H54 (cell line): ENCODE data around the gene TMEM200B.
A peak's percentile ranks its signal among the peaks of the same experiment; 100 is the strongest.
"Not testable (repeated sequence)": the region's sequence is repeated elsewhere in the genome, so short reads cannot be mapped to it uniquely, and the experiment has no call there.

Experiments
- DNase-seq: peaks from one replicate; pipeline ENCODE4 v3.0.0; 2011; ENCODE audit warnings: low spot score, mixed read lengths; ENCODE audit not compliant: insufficient read length
- FAIRE-seq: peaks from 3 replicates; lab custom pipeline; 2011; peaks lifted over from hg19 to GRCh38; lab: Jason Lieb, UNC
- POLR2A ChIP-seq: IDR thresholded peaks from 2 replicates; pipeline ENCODE4 v1.6.1; 2011; ENCODE audit warnings: low read depth, mild to moderate bottlenecking, low read length

TMEM200B gene

DNA sequence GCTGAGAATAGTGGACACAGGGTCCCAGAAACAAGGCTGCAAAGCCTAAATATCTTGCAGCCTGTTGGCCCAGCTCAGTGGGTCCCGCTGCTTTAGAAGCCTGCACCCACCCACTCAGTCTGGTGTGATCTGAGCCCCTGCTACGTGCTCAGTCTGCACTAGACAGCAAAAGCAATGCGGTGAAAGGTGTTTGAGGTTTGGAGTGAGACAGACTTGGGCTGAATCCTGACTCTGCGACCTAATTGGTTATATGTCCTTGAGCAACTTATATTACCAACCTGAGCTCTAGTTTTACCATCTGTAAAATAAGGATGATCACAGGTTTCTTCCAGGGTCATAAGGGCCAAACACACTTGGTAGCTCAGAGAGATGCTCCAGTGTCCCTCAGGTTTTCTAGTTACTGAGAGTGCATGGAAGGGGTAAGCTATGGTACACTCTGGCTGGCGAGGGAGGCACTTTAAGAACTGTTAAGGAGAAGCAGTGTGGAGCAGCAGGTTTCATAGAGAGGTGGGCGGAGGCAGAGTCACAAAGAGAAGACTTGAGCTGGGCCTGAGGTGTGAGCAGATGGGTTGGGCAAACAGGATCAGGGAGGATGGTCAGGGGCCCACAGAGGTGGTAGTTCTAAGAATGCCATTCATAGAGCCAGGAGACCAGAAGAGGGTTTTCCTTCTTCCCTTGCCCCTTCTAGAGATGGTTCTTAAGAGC lies 10.1 kb downstream of the TMEM200B start:
- TF ChIP-seq POLR2A, result no peak
- no peak for FAIRE-seq
- no peak for DNase-seq

- DNase-seq (no peak), FAIRE-seq (no peak)
- no peak for TF ChIP-seq POLR2A
Measured at GRCh38 chr1:29112705-29113412, 10.8 kb downstream of the TMEM200B start.

DNA sequence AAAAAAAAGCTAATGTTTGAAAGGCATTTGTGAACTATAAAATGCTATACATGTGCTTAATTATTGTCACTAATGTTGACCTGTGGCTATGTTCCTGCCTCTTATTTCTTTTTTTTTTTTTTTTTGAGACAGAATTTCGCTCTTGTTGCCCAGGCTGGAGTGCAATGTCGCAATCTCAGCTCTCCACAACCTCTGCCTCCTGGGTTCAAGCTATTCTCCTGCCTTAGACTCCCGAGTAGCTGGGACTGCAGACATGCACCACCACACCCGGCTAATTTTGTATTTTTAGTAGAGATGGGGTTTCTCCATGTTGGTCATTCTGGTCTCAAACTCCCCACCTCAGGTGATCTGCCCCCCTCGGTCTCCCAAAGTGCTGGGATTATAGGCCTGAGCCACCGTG lies 15.7 kb downstream of the TMEM200B start:
- FAIRE-seq, DNase-seq: not testable (repeated sequence)

DNA sequence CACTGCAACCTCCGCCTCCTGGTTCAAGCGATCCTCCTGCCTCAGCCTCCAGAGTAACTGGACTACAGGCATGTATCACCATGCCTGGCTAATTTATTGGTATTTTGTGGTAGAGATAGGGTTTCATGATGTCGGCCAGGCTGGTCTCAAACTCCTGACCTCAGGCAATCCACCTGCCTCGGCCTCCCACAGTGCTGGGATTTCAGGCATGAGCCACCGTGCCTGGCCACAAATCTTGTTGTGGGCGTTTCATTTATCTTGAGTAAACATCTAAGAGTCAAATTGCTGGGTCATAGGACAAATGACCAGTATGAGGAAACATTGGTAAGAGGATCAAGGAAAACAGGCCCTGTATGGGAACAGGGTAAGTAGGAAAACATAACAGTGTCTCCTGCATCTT lies 17.9 kb downstream of the TMEM200B start:
- FAIRE-seq (peak; percentile 15), DNase-seq (no peak)
- TF ChIP-seq POLR2A, result no peak

- DNase-seq, result no peak
- no peak for TF ChIP-seq POLR2A
- FAIRE-seq, result no peak
Measured at GRCh38 chr1:29100487-29100886, 23.2 kb downstream of the TMEM200B start.

- FAIRE-seq (no peak), DNase-seq (no peak)
- TF ChIP-seq POLR2A, result no peak
Measured at GRCh38 chr1:29099286-29099685, 24.4 kb downstream of the TMEM200B start.

- no peak for FAIRE-seq
- TF ChIP-seq POLR2A, result no peak
- no peak for DNase-seq
Measured at GRCh38 chr1:29096231-29096886, 27.3 kb downstream of the TMEM200B start.

DNA sequence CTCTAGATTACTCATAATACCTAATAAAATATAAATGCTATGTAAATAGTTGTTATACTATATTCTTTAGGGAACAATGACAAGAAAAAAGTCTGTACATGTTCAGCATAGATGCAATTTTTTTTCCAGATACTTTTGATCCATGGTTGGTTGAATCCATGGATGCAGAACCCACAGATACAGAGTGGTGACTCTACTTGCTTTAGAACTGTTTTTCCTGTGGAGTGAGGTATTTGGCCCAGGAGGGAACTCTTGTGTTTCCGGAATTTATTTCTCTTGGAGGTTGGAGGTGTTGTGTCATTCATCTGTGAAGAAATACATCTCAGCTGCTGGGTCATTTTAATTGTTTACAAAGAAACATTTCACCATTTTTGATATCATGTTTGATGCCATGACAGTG lies 28.7 kb downstream of the TMEM200B start:
- FAIRE-seq (no peak), DNase-seq (no peak)
- TF ChIP-seq POLR2A, result no peak

DNA sequence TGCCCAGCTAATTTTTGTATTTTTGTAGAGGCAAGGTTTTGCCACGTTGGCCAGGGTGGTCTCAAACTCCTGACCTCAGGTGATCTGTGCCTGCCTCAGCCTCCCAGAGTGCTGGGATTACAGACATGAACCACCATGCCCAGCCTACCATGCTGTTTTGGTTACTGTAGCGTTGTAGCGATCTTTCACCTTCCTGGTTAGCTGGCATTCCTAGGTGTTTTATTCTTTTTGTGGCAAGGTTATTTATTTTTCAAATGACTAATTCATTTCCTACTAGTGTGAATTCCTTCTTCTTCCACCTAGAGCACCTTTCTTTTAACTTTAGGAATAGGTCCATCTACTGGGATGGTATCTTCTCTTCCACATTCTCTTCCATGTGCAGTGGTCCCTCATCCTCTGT lies 29.3 kb downstream of the TMEM200B start:
- FAIRE-seq (no peak), DNase-seq (no peak)
- TF ChIP-seq POLR2A, result no peak

DNA sequence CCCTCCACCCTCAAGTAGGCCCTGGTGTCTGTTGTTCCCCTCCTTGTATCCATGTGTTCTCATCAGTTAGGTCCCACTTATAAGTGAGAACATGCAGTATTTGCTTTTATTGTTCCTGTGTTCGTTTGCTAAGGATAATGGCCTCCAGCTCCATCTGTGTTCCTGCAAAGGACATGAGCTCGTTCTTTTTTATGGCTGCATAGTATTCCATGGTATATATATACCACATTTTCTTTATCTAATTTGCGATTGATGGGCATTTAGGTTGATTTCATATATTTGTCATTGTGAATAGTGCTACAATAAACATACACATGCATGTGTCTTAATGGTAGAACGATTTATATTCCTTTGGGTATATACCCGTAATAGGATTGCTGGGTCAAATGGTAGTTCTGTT lies 31.0 kb downstream of the TMEM200B start:
- not testable (repeated sequence) for DNase-seq, FAIRE-seq

DNA sequence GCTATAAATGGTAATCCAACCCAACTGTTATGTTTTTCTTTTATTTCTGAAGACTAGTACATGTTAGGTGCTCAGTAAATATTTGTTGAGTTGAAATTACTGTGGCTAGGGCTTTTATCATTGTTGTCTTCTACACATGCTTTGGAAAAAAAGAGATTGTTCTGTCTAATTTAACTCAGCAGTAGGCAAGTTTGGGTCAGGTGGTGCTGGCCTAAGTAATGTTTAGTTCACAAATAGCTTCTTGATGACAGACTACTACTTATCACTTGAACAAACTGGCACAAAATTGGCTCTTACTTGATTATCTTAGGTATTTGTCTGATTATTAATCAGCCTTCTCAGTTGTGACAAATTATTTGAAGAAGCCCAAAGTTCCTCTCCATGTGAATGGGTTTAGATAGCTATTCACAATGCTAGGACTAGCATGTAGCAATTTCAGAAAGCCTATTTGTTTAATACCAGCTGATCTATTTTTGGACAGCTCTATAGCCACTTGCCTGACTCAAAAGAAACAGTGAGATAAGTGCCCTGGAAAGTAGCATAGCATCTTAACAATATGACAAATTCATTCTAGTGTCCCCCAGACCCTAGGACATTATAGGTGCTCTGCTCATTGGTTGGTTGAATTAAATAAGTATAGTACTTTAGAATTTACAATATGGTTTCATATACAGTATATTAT lies 32.6 kb downstream of the TMEM200B start:
- DNase-seq (no peak), FAIRE-seq (no peak)
- no peak for TF ChIP-seq POLR2A

GRCh38 chr1:29084196-29084521 lies 39.5 kb downstream of the TMEM200B start:
- DNase-seq (no peak), FAIRE-seq (no peak)
- no peak for TF ChIP-seq POLR2A

- no peak for FAIRE-seq
Measured at GRCh38 chr1:29083317-29084195, 40.1 kb downstream of the TMEM200B start.

More at GRCh38 chr1:29083317-29084195, 40.1 kb downstream of the TMEM200B start:
- DNase-seq, result no peak
- no peak for TF ChIP-seq POLR2A
